ENCODE data around the gene NCEH1.

- TF ChIP-seq CTCF (conservative IDR thresholded peaks at IDR 0.05; ENCODE audit: low read length) (peak; percentile 90), EZH2phosphoT487 (IDR thresholded peaks at IDR 0.05; ENCODE audit: borderline replicate concordance) (no peak)
Observed at GRCh38 chr3:172673210-172673679, 37.6 kb downstream of the NCEH1 start.
